GM18858 (cell line): ENCODE results near the gene TNIP1.

Experiments
- ATAC-seq: cut with Tn5 transposase; IDR thresholded peaks from one replicate; pipeline ENCODE4 v1.9.1; 2021; ENCODE audit not compliant: unreplicated experiment

Gene TNIP1

GRCh38 chr5:151085517-151086041 lies 4.7 kb upstream of the TNIP1 start:
- ATAC-seq = no peak

DNA sequence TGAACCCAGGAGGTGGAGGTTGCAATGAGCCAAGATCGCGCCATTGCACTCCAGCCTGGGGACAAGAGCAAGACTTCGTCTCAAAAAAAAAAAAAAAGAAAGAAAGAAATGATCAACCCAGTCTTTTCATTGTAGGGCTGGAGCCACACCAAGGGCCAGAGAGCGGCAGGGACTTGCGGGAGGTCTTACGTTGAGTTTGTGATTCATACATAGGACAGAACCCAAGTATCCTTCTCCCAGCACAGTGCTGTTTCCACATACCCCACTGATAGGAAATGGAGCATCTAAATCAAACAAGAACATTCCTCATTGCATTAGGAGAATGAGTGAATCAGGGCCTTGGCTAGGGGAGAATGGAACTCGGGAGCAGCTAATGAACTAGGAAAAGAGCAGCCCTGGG lies 3.5 kb upstream of the TNIP1 start:
- no peak for ATAC-seq

GRCh38 chr5:151083081-151083676 lies 2.3 kb upstream of the TNIP1 start:
- no peak for ATAC-seq

- no peak for ATAC-seq
Measured at GRCh38 chr5:151082282-151082902, 1.6 kb upstream of the TNIP1 start.

DNA sequence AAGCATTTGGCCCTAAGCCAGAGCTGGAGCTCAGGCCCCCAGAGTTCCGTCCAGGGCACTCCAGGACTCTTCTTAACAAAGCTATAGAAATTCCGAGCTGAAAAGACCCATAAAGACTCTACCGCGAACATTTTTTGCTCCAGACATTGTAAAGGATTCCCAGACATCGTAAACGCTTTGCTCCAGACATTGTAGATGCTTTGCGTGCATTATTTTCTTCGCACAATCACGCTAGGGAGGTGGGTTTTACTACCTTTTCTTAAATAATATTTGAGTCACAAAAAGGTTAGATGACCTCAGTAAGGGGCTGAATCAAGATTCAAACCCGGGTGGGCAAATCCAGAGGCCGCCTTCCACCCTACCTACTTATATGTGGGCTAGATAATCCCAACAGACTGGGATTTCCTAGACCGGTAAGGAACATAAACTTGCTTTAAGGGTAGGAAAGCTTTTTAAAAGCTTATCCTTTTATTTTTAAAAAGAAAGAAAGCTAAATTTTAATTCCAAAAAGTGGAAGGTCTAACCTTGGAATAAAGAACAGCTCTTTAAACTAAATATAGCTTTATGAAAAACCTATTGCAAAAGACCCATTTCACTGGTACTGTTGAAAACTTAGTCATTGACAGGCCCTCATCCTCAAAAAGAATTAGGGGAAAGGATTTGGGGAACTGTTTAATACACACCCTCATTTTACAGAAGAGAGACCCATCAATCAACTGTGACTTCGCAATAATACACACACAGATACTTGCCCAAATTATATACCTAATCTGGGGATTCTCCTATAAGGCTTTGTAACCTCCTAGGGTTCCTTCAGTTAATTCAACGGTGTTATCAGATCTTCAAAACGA lies 822 bp upstream of the TNIP1 start:
- no peak for ATAC-seq

DNA sequence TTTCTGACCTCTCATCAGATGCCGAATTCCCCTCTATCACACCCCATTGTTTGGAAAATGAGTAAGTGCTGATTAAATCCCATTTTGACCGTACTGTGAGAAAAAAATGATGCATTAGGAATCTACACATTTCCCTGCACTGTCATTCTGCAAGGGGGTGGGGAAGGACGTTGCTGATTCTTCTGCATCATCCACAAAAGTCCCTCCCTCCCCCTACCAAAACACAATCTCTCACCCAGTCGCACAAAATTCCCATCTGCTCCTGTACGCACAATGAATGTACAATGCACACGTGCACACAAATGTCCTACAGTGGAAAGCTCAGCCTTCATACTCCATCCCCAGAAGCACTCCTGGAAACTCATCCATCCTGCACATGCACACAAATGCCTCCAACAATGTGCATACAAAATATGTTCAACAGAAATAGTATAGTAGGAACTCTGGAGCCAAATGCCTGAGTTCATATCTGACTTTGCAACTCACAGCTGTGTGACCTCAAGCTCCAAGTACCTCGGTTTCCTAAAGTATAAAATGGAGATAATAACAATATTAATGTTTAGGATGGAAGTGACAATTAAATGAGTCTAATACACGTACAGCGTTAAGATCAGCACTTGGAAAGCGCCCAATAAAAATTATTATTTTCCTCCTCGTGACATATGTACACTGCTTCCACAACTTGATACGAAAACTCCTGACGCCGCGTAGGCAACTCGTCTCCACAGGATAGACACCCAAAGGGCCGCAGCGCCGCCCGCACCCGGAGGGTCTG lies 809 bp downstream of the TNIP1 start:
- ATAC-seq = no peak

DNA sequence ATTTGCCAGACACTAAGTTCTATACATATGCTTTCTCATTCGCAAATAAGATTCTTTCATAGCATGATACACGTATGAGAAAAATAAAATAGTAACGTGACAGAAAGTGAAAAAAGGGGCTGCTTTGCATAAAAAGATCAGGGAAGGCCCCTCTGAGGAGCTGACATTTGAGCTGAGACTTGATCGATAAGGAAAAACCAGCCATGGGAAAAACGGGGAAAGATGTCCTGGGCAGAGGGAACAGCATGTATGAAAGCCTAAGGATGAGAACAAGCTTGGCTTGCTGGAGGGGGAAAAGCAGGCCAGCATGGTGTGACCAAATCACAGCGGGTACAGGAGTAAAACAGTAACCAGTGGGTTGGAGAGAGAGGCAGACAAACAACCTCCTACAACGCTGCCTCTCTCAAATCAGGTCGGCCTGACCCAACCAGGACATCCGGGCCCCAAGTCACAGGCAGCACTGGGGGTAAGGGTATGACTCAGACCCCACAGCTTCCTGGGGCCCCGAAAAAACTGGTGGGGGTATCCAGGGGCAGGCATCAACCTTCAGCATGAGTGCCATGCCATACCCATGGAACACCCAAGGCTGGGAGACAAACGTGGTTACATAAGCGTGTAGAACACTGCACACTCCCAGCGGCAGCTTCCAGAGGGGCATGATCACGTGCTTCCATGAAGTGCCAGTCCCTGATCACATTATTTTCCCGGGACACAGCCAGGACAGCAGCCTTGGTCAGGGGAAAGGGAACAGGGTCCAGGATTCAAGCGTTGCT lies 2.2 kb downstream of the TNIP1 start:
- peak; percentile 38 for ATAC-seq

DNA sequence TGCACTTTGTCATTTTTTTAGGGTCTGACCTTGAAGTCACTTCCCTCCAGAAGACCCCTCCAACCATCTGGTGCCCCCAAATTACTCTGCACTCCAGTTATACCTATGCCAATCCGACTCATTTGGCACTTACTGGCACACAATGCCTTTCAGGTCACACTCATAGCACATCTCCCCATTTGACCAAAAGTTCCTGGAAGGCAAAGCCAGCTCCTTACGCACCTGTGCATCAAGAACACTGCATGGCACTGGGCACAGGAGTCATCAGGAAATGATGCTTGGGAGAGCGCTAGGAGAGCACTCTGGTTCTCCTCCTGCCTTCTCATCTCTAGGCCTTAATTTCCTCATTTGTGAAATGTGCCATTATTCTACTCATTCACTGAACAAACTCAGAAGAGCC lies 2.9 kb downstream of the TNIP1 start:
- no peak for ATAC-seq

GRCh38 chr5:151077419-151077818 lies 3.4 kb downstream of the TNIP1 start:
- ATAC-seq = no peak

DNA sequence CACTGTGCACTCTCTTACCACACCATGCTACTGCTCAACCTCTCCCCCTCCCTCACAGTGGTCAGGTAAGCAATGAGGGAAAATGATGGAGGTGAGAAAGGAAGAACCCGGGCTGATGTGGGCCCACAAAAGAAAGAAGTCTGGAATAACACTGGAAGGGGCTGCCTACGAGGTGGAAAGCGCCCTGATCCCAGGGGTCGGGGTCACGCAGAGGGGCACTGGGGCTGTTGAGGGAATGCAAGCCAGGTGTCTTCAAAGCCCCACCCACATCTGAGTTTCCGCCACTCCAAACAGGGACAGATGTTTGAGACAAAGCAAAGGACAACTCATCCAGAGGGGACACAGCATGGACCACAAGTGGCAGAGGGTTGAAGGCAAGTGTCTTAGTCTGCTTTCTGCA lies 4.2 kb downstream of the TNIP1 start:
- ATAC-seq = no peak

DNA sequence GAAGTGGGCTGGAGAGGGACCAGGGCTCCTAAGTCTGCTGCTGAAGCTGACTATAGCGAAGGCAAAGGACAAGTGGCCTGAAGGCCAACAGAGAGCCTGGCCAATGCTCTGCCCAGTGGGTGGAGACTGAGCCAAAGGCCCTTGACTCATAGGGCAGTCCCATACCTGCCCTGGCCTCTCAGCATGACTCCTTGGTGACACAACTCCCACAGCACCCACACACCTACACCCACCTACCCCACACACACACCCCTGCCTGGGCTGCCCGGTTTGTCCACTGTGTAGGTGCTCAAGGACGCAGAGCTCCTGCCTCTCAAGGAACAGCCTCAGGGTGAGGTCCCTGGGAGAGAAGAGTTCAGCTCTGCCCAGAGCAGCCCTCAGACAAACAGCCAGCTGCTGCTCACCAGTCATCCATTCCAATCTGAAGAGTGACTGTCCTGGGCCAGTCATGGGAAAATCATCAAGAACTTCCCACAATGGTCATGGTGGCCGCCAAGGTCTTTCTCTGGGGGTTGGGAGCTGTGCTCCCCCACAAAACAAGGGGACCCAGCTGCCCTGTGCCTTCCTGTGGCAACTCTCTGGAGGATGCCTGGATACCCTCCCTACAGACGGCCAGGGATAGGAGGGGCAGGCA lies 5.0 kb downstream of the TNIP1 start:
- ATAC-seq = no peak

DNA sequence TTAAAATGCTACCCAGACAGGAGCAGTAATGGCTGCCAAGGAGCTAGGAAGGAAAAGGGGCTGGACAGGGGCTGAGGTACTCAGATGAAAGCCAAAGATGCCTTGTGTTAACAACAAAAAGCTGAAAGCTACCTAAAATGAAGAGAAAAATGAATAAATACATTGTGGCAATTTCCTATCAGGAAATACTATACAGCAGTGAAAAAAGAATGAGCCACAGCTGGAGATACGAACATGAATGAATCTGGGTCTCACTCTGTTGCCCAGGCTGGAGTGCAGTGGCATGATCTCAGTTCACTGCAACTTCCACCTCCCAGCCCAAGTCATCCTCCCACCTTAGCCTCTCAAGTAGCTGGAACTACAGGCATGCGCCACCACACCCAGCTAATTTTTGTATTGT lies 6.3 kb downstream of the TNIP1 start:
- ATAC-seq = no peak

DNA sequence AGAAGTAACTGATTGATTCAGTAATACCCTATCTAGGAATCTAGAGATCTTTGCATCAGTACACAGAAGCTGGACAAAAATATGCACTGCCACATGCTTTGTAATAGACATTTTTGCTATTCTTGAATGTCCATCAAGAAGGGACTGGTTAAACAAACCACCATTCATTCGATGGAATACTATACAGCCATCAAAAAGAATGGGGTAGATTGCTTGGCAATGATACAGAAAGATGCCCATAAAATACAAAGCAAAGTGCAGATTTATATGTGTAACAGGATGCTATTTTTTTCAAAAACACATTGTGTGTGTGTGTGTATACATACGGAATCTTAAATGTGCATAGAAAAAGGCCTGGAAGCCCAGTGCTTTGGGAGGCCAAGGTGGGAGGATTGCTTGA lies 7.6 kb downstream of the TNIP1 start:
- ATAC-seq = no peak

GRCh38 chr5:151072630-151073025 lies 8.2 kb downstream of the TNIP1 start:
- no peak for ATAC-seq

- ATAC-seq = no peak
Measured at GRCh38 chr5:151071848-151072629, 8.8 kb downstream of the TNIP1 start.

DNA sequence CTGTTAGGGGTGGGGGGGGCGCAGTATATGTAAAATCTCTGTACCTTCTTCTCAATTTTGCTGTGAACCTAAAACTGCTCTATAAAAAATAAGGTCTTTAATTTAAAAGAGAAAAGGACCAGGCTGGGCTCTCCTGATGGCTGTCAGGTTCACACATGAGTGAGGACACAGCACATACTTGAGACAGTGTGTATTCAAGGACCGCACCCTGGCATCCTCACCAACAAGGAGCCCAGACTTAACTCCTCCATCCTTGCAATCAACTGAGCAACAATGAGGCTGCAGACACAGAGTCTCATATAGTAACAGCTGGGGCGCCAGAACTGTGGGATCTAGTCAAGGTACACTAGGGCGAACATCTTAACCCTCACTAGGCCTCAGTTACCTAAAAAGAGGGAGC lies 9.8 kb downstream of the TNIP1 start:
- no peak for ATAC-seq

- no peak for ATAC-seq
Measured at GRCh38 chr5:151070449-151070848, 10.4 kb downstream of the TNIP1 start.

GRCh38 chr5:151068433-151069197 lies 12.2 kb downstream of the TNIP1 start:
- ATAC-seq = peak; percentile 42
